VCaP (cell line): ENCODE measurements around the gene DLGAP1.

ENCODE experiments used
- H3K27ac ChIP-seq: fragments of 450-650 bp; 2 replicates; pipeline ENCODE4 v1.5.1; 2017
- TF ChIP-seq, protein P1 (sequence below): fragments of 450-650 bp; conservative IDR thresholded peaks from 2 replicates; pipeline ENCODE4 v1.5.1; 2017; ENCODE audit warnings: mild to moderate bottlenecking, moderate library complexity

The DLGAP1 gene

GRCh38 chr18:3973191-3973850 lies 481.8 kb downstream of the DLGAP1 start:
- TF ChIP-seq, protein P1, sequence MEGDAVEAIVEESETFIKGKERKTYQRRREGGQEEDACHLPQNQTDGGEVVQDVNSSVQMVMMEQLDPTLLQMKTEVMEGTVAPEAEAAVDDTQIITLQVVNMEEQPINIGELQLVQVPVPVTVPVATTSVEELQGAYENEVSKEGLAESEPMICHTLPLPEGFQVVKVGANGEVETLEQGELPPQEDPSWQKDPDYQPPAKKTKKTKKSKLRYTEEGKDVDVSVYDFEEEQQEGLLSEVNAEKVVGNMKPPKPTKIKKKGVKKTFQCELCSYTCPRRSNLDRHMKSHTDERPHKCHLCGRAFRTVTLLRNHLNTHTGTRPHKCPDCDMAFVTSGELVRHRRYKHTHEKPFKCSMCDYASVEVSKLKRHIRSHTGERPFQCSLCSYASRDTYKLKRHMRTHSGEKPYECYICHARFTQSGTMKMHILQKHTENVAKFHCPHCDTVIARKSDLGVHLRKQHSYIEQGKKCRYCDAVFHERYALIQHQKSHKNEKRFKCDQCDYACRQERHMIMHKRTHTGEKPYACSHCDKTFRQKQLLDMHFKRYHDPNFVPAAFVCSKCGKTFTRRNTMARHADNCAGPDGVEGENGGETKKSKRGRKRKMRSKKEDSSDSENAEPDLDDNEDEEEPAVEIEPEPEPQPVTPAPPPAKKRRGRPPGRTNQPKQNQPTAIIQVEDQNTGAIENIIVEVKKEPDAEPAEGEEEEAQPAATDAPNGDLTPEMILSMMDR: no peak
- no peak overlapping the region for H3K27ac ChIP-seq

GRCh38 chr18:3972291-3972930 lies 482.7 kb downstream of the DLGAP1 start:
- TF ChIP-seq, protein P1: no peak
- no peak overlapping the region for H3K27ac ChIP-seq

- no peak overlapping the region for H3K27ac ChIP-seq
- TF ChIP-seq, protein P1: no peak
Measured at GRCh38 chr18:3970929-3971328, 484.2 kb downstream of the DLGAP1 start.

DNA sequence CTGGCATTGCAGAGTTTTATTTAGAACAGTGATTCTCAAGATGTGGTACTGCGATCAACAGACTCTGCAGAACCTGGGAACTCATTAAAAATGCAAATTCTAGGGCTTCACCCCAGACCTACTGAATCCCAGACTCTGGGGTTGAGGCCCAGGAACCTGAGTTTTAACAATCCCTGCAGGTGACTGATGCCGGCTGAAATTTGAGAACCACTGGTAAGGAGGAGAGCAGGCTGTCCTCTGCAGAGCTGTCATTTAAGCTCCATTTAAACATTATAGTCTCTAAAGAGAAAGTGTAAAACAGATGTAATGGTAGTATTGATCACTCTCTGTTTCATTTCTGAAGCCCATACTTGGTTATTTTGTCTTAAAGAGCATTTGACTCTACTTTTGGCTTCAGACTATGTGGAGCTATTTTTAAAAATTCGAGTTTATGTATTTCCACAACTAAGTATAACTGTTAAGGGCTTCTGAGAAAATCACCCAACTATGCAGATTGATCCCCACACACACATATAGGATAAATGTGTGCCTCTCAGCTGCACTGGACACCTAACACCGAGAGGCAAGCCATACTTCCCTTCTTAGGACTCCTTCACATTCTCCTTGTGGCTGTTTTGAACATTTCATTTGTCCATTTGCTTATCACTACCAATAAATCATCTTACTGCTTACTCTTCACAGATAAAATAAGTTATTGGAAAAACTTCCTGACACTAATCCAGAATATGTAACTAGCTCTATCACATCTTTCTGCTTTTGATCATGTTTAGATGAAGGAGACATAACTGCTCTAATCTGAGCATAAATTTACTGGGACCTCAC lies 487.5 kb downstream of the DLGAP1 start:
- H3K27ac ChIP-seq: no peak overlapping the region
- TF ChIP-seq, protein P1: no peak; the same call in 1 of the 2 replicates

DNA sequence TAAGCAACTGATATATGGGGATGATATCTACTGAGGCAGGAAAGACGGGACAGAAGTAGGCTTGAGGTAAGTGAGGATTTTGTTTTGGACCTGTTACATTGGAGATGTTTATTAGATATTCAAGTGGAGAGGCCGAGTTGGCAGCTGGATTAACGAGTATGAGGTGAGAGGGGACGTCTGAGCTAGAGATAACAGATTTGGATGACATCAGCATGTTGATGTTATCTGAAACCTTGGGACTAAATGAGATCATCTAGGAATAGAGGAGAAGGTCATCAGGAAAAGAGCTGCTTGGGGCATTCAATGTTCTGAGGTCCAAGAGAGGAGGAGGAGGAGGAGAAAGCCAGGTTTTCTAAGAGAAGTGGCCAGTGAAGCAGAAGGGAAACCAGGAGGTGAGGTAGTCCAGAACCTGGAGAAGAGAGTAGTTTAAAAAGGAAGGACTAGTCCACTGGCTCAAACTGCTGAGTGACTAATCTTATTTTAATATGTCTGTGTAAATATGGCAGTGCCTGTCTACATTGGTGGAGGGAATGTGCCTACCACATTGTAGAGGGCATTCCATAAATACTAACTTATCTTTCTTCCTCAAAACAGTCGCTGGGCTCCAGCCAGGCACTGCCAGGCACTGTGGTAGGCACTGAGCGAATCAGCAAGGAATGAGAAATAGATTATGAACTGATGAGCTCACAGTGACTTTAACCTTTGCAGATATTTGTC lies 488.3 kb downstream of the DLGAP1 start:
- no peak overlapping the region for H3K27ac ChIP-seq
- TF ChIP-seq, protein P1: no peak

GRCh38 chr18:3966246-3966641 lies 488.9 kb downstream of the DLGAP1 start:
- no peak overlapping the region for H3K27ac ChIP-seq
- TF ChIP-seq, protein P1: no peak

DNA sequence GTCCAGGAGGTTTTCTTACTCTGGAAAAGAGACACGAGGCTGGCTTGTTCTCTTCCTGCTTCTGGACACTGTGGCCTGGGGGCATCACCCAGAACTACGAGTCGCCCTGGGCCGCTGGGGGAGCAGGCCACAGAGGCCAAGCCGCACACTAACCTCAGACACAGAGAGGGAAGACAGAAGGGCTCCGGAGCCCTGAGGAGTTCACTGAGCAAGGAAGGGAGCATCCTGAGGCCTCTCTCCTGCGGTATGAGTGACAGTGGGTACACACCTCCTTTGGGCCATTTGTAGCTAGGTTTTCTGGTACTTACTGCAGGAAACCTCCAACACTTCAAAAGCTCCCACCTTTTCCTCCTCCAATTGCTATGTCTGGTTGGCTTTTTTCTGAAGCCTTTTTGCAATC lies 494.1 kb downstream of the DLGAP1 start:
- TF ChIP-seq, protein P1: no peak
- no peak overlapping the region for H3K27ac ChIP-seq
